Upper lobe of right lung (tissue), 1 donor: Measurements from ENCODE around the gene PIP5K1B. TPM values are rescaled to one million over a fixed set of nuclear protein-coding genes. Genes with fewer than 3 reads are reported as not detected.

Source experiments
- ATAC-seq: fragments of 200-7000 bp; cut with Tn5 transposase; one replicate; pipeline ENCODE4 v1.9.1; 2020; ENCODE audit warnings: mild to moderate bottlenecking, moderate library complexity
- DNase-seq: peaks from one replicate; pipeline ENCODE4 v3.0.0-alpha.2; 2020
- H3K27ac ChIP-seq: fragments of 200-600 bp; one replicate; pipeline ENCODE4 v1.8.0; 2022
- H3K27me3 ChIP-seq: fragments of 200-600 bp; one replicate; pipeline ENCODE4 v1.8.0; 2022; ENCODE audit warnings: mild to moderate bottlenecking
- H3K36me3 ChIP-seq: fragments of 200-600 bp; one replicate; pipeline ENCODE4 v1.8.0; 2022
- H3K4me1 ChIP-seq: fragments of 200-600 bp; one replicate; pipeline ENCODE4 v1.8.0; 2022
- H3K4me3 ChIP-seq: fragments of 200-600 bp; one replicate; pipeline ENCODE4 v1.8.0; 2022; ENCODE audit warnings: mild to moderate bottlenecking
- H3K9me3 ChIP-seq: fragments of 200-600 bp; one replicate; pipeline ENCODE4 v1.8.0; 2022
- intact Hi-C: fragments of 100-400 bp; cut with DNase I; formaldehyde crosslinking; loops from one replicate; pipeline ENCODE4 v1.11.0; 2022
- total RNA-seq: library from RNA; stranded (reverse); fragmentation: NEBNext Ultra II Directional; extraction: Animal tissue kit (Norgen Biotek cat#: 25700); gene quantifications from one replicate; pipeline ENCODE4 v1.2.1, GENCODE V29; 2021
- TF ChIP-seq, protein P1 (sequence below): fragments of 200-600 bp; IDR thresholded peaks from one replicate; pipeline ENCODE4 v1.8.0; 2022; ENCODE audit warnings: antibody characterized with exemption
- donor health status: DM: no; HTN: yes; CAD: no; lungs with severe emphysema.

Gene PIP5K1B
- total RNA-seq, 1 donor from 2014 or later = 36.5 TPM

DNA sequence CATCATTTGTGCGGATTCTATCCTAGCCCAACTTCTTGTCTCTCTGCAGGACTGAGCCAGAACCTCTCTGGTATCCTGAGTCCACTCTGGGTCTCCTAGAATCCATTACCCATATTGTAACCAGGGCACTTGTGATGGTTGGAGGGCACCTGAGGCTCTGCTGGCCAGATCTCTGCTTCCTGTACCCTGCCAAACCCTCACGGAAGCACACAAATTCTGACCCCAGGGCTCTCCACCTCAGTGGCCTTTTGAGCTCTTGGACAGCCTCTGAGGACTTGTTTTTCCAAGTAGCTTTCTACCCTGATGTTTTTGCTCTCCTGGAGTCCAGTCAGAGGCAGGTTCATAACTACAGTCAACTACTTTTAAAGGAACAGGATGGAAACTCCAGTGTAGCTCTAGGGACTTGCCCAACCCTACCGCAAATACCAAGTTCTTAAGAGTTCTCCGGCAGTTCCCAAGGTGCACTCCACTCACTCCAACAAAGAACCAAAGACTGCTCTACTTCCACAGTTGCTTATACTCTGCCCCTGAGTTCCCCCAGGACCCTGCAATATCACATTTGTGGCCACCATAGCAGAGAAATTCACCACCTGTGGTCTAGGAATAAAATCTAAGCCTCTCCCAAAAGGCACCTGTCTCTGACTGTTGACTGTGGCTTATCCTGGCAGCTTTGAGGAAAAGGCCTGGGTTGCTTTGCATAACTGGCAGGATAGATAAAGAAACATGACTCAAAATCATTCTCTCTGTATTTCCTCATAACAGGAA, 9.6 kb downstream of the PIP5K1B start:
- intact Hi-C loops = no loop called here
- Histone ChIP-seq H3K9me3 (no peaks in the 10 kb centered on the region), H3K4me1 (peaks cover 2% of the 10 kb centered on the region), H3K36me3 (no peaks in the 10 kb centered on the region), H3K4me3 (no peak overlapping the region), H3K27me3 (no peaks in the 10 kb centered on the region), H3K27ac (no peak overlapping the region)
- DNase-seq = no peak
- peak; percentile 91 for ATAC-seq
- TF ChIP-seq, protein P1, sequence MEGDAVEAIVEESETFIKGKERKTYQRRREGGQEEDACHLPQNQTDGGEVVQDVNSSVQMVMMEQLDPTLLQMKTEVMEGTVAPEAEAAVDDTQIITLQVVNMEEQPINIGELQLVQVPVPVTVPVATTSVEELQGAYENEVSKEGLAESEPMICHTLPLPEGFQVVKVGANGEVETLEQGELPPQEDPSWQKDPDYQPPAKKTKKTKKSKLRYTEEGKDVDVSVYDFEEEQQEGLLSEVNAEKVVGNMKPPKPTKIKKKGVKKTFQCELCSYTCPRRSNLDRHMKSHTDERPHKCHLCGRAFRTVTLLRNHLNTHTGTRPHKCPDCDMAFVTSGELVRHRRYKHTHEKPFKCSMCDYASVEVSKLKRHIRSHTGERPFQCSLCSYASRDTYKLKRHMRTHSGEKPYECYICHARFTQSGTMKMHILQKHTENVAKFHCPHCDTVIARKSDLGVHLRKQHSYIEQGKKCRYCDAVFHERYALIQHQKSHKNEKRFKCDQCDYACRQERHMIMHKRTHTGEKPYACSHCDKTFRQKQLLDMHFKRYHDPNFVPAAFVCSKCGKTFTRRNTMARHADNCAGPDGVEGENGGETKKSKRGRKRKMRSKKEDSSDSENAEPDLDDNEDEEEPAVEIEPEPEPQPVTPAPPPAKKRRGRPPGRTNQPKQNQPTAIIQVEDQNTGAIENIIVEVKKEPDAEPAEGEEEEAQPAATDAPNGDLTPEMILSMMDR = no peak

DNA sequence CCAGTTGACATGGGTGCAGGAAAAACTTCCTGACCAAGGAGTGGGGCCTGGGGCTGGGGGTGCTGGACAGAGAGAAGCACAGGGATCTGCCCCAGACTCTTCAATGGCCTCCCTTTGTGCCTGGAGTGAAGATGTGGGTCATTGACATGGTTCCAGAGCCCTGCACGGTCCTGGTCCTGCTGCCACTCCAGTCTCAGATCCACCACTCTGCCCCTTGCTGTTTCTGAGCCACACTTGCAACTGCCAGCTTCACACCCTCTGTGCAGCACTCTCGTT, 10.1 kb downstream of the PIP5K1B start:
- H3K27me3 ChIP-seq = no peaks in the 10 kb centered on the region
- DNase-seq (no peak), ATAC-seq (no peak)
- no peaks in the 10 kb centered on the region for H3K36me3 ChIP-seq
- TF ChIP-seq, protein P1 = no peak
- H3K4me1 ChIP-seq = peaks cover 7% of the 10 kb centered on the region
- no peak overlapping the region for H3K27ac ChIP-seq
- H3K9me3 ChIP-seq = no peaks in the 10 kb centered on the region
- H3K4me3 ChIP-seq = no peak overlapping the region
- intact Hi-C loops = no loop called here

DNA sequence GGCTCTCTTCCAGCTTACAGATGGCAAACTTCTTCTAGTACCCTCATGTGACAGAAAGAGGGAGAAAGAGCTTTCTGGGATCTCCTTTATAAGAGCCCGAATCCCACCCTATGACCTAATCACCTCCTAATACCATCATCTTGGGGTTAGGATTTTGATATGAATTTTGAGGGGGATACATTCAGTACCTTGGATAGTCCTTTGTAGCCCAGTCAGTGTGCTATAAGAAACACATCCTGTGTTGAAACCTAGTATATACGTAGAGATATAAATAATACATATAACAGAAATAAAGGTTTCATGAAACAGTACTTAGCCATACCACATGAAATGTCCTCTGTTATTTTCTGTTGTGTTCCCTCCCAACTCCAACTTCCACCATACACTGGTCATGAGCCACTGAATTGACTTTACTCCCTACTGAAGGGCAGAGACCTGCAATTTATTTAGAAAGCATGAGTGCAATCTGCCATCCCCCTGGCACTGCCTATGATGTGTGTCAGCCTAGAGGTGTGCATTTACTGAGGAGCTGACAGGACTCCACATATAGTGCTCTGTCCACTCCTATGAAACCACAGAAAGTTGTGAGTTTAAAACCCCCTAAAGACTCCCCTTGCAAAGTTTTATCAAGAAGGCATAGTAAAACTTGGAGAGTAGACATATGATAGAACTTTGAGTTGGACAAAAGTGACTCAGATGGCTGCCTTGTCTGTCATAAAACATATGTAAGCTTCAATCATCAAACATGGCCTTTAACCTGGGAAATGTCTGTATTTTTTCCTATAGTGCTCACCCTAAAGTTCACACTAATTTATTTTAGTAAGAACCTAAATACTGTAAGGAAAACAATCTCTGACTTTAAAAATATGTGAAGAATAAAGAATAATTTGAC, 12.8 kb downstream of the PIP5K1B start:
- Histone ChIP-seq H3K36me3 (no peaks in the 10 kb centered on the region), H3K4me3 (no peak overlapping the region), H3K27me3 (no peaks in the 10 kb centered on the region), H3K9me3 (no peaks in the 10 kb centered on the region), H3K4me1 (peaks cover 9% of the 10 kb centered on the region), H3K27ac (no peak overlapping the region)
- ATAC-seq (no peak), DNase-seq (no peak)
- intact Hi-C loops = no loop called here
- TF ChIP-seq, protein P1 = no peak

GRCh38 chr9:68719847-68720246, 14.8 kb downstream of the PIP5K1B start:
- no peak for DNase-seq
- no peaks in the 10 kb centered on the region for H3K36me3 ChIP-seq
- no peak for ATAC-seq
- H3K4me1 ChIP-seq = peaks cover 9% of the 10 kb centered on the region
- TF ChIP-seq, protein P1 = no peak
- H3K4me3 ChIP-seq = no peak overlapping the region
- H3K9me3 ChIP-seq = no peaks in the 10 kb centered on the region
- H3K27ac ChIP-seq = no peak overlapping the region
- intact Hi-C loops = no loop called here
- H3K27me3 ChIP-seq = no peaks in the 10 kb centered on the region

- Histone ChIP-seq H3K4me1 (peaks cover 9% of the 10 kb centered on the region), H3K4me3 (no peak overlapping the region), H3K36me3 (no peaks in the 10 kb centered on the region), H3K27ac (no peak overlapping the region), H3K27me3 (no peaks in the 10 kb centered on the region), H3K9me3 (no peaks in the 10 kb centered on the region)
- intact Hi-C loops = no loop called here
- TF ChIP-seq, protein P1 = no peak
- DNase-seq = no peak
- no peak for ATAC-seq
These were observed 15.7 kb downstream of the PIP5K1B start for GRCh38 chr9:68720656-68721313.
